Caco-2 (cell line): ENCODE results near the gene MED25. TPM values are rescaled to one million over a fixed set of nuclear protein-coding genes. Genes with fewer than 3 reads are reported as not detected.

Experiments
- BruUV-seq: library from RNA; stranded (reverse); fragments of 400-500 nt; replicated peaks from 2 replicates; lab custom pipeline; 2021; lab: Mats Ljungman, UMichigan
- CTCF ChIA-PET: fragments of 300-600 bp; sonication (Branson Sonifier 250); formaldehyde crosslinking; loops from one replicate; lab custom pipeline; 2022; ENCODE audit warnings: antibody characterized with exemption; lab: Charles Lee
- POLR2A ChIA-PET: fragments of 300-600 bp; sonication (Branson Sonifier 250); formaldehyde crosslinking; loops from one replicate; lab custom pipeline; 2022; ENCODE audit warnings: antibody characterized with exemption; lab: Charles Lee
- DNase-seq, 2 experiments: peaks; one replicate each; pipeline versions ENCODE4 v3.0.0 to v3.0.0-alpha.2; 2020 to 2022
- H3K27me3 ChIP-seq: replicated peaks from 2 replicates; pipeline ENCODE4 v1.6.0; 2011; ENCODE audit warnings: low read length; ENCODE audit not compliant: control insufficient read depth, insufficient read depth
- H3K36me3 ChIP-seq: 2 replicates; pipeline ENCODE4 v1.5.1; 2011; ENCODE audit warnings: low read length; ENCODE audit not compliant: control insufficient read depth, insufficient read depth
- H3K4me1 ChIP-seq: fragments of 250-450 bp; sonication (Bioruptor Pico); 2 replicates; pipeline ENCODE4 v1.5.1; 2020; ENCODE audit warnings: mild to moderate bottlenecking
- H3K4me3 ChIP-seq: 2 replicates; pipeline ENCODE4 v1.5.1; 2011; ENCODE audit warnings: low read depth, mild to moderate bottlenecking, control low read depth, low read length
- H3K9me3 ChIP-seq: fragments of 250-450 bp; sonication (Bioruptor Pico); 2 replicates; pipeline ENCODE4 v1.5.1; 2020; ENCODE audit warnings: mild to moderate bottlenecking, moderate library complexity
- H3K27ac Mint-ChIP-seq: one replicate; pipeline ENCODE4 v1.8.0; 2022; ENCODE audit warnings: mixed read lengths; ENCODE audit not compliant: unreplicated experiment
- H3K27me3 Mint-ChIP-seq: one replicate; pipeline ENCODE4 v1.8.0; 2022; ENCODE audit warnings: mixed read lengths; ENCODE audit not compliant: insufficient read depth, unreplicated experiment
- H3K36me3 Mint-ChIP-seq: one replicate; pipeline ENCODE4 v1.8.0; 2022; ENCODE audit warnings: mild to moderate bottlenecking, mixed read lengths; ENCODE audit not compliant: insufficient read depth, unreplicated experiment
- H3K4me1 Mint-ChIP-seq: one replicate; pipeline ENCODE4 v1.8.0; 2022; ENCODE audit warnings: low read depth, mixed read lengths; ENCODE audit not compliant: unreplicated experiment
- H3K4me3 Mint-ChIP-seq: one replicate; pipeline ENCODE4 v1.8.0; 2022; ENCODE audit warnings: mild to moderate bottlenecking, moderate library complexity, mixed read lengths; ENCODE audit not compliant: unreplicated experiment
- H3K9me3 Mint-ChIP-seq: one replicate; pipeline ENCODE4 v1.8.0; 2022; ENCODE audit warnings: mixed read lengths; ENCODE audit not compliant: unreplicated experiment
- intact Hi-C: fragments of 100-400 bp; cut with micrococcal nuclease; formaldehyde crosslinking; loops from one replicate; pipeline ENCODE4 v1.10.0; 2022; ENCODE audit not compliant: unreplicated experiment
- total RNA-seq: library from RNA; stranded (reverse); gene quantifications from 2 replicates; pipeline ENCODE4 v1.2.3, GENCODE V29; 2022
- TF ChIP-seq, protein P1 (sequence below), 2 experiments: fragments of 200-600 bp in 1 of 2; IDR thresholded peaks; 1 replicate in 1 of 2; 2 replicates in 1 of 2; pipeline versions ENCODE4 v1.5.1 to v1.8.0; 2011 to 2022; ENCODE audit warnings: antibody characterized with exemption in 1 of 2, control low read depth in 1 of 2, inconsistent platforms in 1 of 2, low read depth in 1 of 2, low read length in 1 of 2, mild to moderate bottlenecking in 1 of 2, moderate library complexity in 1 of 2; ENCODE audit not compliant: insufficient read depth in 1 of 2, severe bottlenecking in 1 of 2, unreplicated experiment in 1 of 2

The MED25 gene
- total RNA-seq, 1 experiment from 2014 or later: 102 TPM

DNA sequence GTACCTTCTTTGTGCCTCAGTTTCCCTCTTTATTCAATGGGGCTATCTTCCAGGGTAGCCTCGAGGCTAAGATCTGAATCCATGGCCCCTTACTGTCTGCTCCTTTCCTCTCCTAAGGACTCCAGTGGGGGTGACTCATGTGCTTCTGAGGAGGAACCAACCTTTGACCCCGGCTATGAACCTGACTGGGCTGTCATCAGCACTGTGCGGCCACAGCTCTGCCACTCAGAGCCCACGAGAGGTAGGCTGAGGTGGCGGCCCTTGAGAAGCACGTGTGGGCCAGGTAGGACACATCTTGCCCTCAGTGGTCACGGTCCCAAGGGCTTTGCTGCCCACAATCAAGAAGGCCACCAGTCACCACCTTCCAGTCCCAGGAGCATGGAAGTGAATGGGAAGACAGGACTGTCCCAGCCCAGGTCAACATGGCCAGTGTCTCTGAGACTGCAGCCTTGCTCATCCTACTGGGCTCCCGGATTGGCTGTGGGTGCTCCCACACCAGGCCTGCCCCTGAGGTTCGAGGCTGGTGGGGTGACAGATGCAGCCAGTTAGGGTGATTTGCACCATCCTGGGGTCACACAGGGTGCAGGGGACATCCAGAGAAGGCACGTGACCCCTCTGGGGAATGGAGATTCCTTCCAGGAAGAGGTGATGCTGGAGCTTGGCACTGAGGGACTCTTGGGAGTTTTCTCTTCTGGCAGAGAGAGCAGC, 62.2 kb downstream of the MED25 start:
- BruUV-seq: no TSS peak
- no peaks in the 10 kb centered on the region for H3K27me3 Mint-ChIP-seq
- no peak overlapping the region for H3K4me3 ChIP-seq
- ChIA-PET CTCF (no interaction called here), POLR2A (no interaction called here)
- H3K27ac Mint-ChIP-seq: no peak overlapping the region
- H3K9me3 ChIP-seq: 0 out of 2 replicates have a peak, but pooled peaks cover 4% of the 10 kb centered on the region
- no peaks in the 10 kb centered on the region for H3K4me1 Mint-ChIP-seq
- peaks cover 13% of the 10 kb centered on the region for H3K36me3 ChIP-seq
- peak in 1 of 2 experiments; percentile 35 for DNase-seq
- H3K36me3 Mint-ChIP-seq: peaks cover 11% of the 10 kb centered on the region
- H3K4me1 ChIP-seq: peaks cover 9% of the 10 kb centered on the region; the same call in 1 of the 2 replicates
- H3K27me3 ChIP-seq: no peaks in the 10 kb centered on the region
- TF ChIP-seq, protein P1, sequence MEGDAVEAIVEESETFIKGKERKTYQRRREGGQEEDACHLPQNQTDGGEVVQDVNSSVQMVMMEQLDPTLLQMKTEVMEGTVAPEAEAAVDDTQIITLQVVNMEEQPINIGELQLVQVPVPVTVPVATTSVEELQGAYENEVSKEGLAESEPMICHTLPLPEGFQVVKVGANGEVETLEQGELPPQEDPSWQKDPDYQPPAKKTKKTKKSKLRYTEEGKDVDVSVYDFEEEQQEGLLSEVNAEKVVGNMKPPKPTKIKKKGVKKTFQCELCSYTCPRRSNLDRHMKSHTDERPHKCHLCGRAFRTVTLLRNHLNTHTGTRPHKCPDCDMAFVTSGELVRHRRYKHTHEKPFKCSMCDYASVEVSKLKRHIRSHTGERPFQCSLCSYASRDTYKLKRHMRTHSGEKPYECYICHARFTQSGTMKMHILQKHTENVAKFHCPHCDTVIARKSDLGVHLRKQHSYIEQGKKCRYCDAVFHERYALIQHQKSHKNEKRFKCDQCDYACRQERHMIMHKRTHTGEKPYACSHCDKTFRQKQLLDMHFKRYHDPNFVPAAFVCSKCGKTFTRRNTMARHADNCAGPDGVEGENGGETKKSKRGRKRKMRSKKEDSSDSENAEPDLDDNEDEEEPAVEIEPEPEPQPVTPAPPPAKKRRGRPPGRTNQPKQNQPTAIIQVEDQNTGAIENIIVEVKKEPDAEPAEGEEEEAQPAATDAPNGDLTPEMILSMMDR (IDR thresholded peaks at IDR 0.05; ENCODE audit: insufficient read depth in 1 of 2, low read depth in 1 of 2, low read length in 1 of 2, severe bottlenecking in 1 of 2, unreplicated experiment in 1 of 2): no peak
- no peak overlapping the region for H3K4me3 Mint-ChIP-seq
- no peaks in the 10 kb centered on the region for H3K9me3 Mint-ChIP-seq
- intact Hi-C loops: no loop called here

DNA sequence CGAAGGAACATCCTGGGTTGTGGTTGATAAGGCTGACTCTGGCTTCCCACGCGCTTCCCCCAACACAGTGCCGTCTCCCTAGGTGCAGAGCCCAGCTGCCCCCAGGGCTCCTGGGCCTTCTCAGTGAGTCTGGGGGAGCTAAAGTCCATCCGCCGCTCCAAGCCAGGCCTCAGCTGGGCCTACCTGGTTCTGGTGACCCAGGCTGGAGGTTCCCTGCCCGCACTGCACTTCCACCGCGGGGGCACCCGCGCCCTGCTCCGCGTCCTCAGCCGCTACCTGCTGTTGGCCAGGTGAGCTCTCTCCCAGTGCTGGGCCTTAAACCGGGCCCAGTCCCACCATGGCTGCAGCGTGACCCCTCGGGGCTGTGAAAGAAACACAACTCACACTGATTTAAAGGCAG, 63.1 kb downstream of the MED25 start:
- ChIA-PET POLR2A (no interaction called here), CTCF (no interaction called here)
- peaks cover 17% of the 10 kb centered on the region for H3K36me3 Mint-ChIP-seq
- DNase-seq: no peak
- TF ChIP-seq, protein P1 (IDR thresholded peaks at IDR 0.05; ENCODE audit: insufficient read depth in 1 of 2, low read depth in 1 of 2, low read length in 1 of 2, severe bottlenecking in 1 of 2, unreplicated experiment in 1 of 2): no peak
- H3K4me3 ChIP-seq: no peak overlapping the region
- no peaks in the 10 kb centered on the region for H3K4me1 Mint-ChIP-seq
- 0 out of 2 replicates have a peak, but pooled peaks cover 4% of the 10 kb centered on the region for H3K9me3 ChIP-seq
- peaks cover 13% of the 10 kb centered on the region for H3K36me3 ChIP-seq
- intact Hi-C loops: no loop called here
- H3K27me3 ChIP-seq: no peaks in the 10 kb centered on the region
- no peaks in the 10 kb centered on the region for H3K27me3 Mint-ChIP-seq
- no peaks in the 10 kb centered on the region for H3K9me3 Mint-ChIP-seq
- no TSS peak for BruUV-seq
- no peak overlapping the region for H3K27ac Mint-ChIP-seq
- no peak overlapping the region for H3K4me3 Mint-ChIP-seq
- peaks cover 9% of the 10 kb centered on the region; the same call in 1 of the 2 replicates for H3K4me1 ChIP-seq

DNA sequence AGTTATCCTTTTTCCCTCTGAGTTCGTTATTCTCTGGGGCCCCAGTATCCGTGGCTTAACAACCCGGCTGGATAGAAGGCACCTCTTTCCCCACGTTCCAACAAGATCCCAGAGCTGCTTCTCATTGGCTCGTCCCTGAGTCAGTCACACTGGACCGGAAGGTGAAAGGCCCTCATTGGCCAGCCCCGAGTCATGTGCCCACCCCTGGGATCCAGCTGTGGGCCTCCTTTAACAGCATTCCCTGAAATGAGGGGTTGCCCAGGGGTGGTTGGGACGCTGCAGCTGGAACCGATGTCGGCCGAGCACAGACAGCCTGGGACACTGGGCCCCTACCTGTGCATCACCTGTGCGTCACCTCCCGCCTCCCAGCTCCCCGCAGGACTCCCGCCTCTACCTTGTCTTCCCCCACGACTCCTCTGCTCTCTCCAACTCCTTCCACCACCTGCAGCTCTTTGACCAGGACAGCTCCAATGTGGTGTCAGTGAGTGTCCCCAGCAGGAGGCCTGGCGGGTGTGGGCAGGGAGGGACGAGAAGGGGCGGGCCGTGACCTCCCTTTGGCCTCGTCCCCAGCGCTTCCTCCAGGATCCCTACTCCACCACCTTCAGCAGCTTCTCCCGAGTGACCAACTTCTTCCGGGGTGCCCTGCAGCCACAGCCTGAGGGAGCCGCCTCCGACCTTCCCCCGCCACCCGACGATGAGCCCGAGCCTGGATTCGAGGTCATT, 63.7 kb downstream of the MED25 start:
- H3K4me1 Mint-ChIP-seq: no peaks in the 10 kb centered on the region
- Histone ChIP-seq H3K4me3 (no peak overlapping the region), H3K9me3 (0 out of 2 replicates have a peak, but pooled peaks cover 4% of the 10 kb centered on the region), H3K36me3 (peaks cover 13% of the 10 kb centered on the region), H3K4me1 (peaks cover 9% of the 10 kb centered on the region; the same call in 1 of the 2 replicates), H3K27me3 (no peaks in the 10 kb centered on the region)
- H3K36me3 Mint-ChIP-seq: peaks cover 21% of the 10 kb centered on the region
- intact Hi-C loops: no loop called here
- TF ChIP-seq, protein P1 (IDR thresholded peaks at IDR 0.05; ENCODE audit: insufficient read depth in 1 of 2, low read depth in 1 of 2, low read length in 1 of 2, severe bottlenecking in 1 of 2, unreplicated experiment in 1 of 2): no peak
- no TSS peak for BruUV-seq
- H3K27me3 Mint-ChIP-seq: no peaks in the 10 kb centered on the region
- ChIA-PET POLR2A (no interaction called here), CTCF (no interaction called here)
- H3K4me3 Mint-ChIP-seq: no peak overlapping the region
- no peaks in the 10 kb centered on the region for H3K9me3 Mint-ChIP-seq
- DNase-seq: peak; percentile 48 to 65
- no peak overlapping the region for H3K27ac Mint-ChIP-seq
